GM19324 (cell line): ENCODE results near the gene RHOBTB3.

ENCODE experiments used
- ATAC-seq: cut with Tn5 transposase; IDR thresholded peaks from one replicate; pipeline ENCODE4 v1.9.1; 2021; ENCODE audit warnings: mild to moderate bottlenecking, moderate library complexity; ENCODE audit not compliant: unreplicated experiment, low FRiP score

The RHOBTB3 gene

GRCh38 chr5:95815155-95815729 is 84.1 kb downstream of the RHOBTB3 start:
- ATAC-seq = no peak

GRCh38 chr5:95816341-95816740 is 85.2 kb downstream of the RHOBTB3 start:
- no peak for ATAC-seq

- ATAC-seq = no peak
Measured at GRCh38 chr5:95816776-95817175, 85.6 kb downstream of the RHOBTB3 start.

GRCh38 chr5:95817430-95817829 is 86.3 kb downstream of the RHOBTB3 start:
- no peak for ATAC-seq

- no peak for ATAC-seq
Measured at GRCh38 chr5:95818181-95819147, 87.3 kb downstream of the RHOBTB3 start.

- ATAC-seq = no peak
Measured at GRCh38 chr5:95821110-95822021, 90.2 kb downstream of the RHOBTB3 start.

- ATAC-seq = peak; percentile 28
Measured at GRCh38 chr5:95822043-95822541, 91.0 kb downstream of the RHOBTB3 start.

GRCh38 chr5:95822542-95823181 is 91.5 kb downstream of the RHOBTB3 start, which contains the start of gene GLRX:
GLRX (minus strand) TSS chr5:95822726; CDS start chr5:95822662, 64 bp downstream.
- ATAC-seq = peak; percentile 53

GRCh38 chr5:95823218-95823737 is 92.1 kb downstream of the RHOBTB3 start:
- ATAC-seq = no peak

- no peak for ATAC-seq
Measured at GRCh38 chr5:95823738-95824609, 92.8 kb downstream of the RHOBTB3 start.

GRCh38 chr5:95824747-95825146 is 93.6 kb downstream of the RHOBTB3 start:
- no peak for ATAC-seq

- no peak for ATAC-seq
Measured at GRCh38 chr5:95825495-95825894, 94.4 kb downstream of the RHOBTB3 start.

GRCh38 chr5:95826949-95827891 is 96.1 kb downstream of the RHOBTB3 start:
- ATAC-seq = no peak

GRCh38 chr5:95827892-95828246 is 96.7 kb downstream of the RHOBTB3 start:
- ATAC-seq = no peak

GRCh38 chr5:95830226-95830625 is 99.1 kb downstream of the RHOBTB3 start:
- ATAC-seq = no peak

- ATAC-seq = no peak
Measured at GRCh38 chr5:95832664-95833063, 101.5 kb downstream of the RHOBTB3 start.

- ATAC-seq = no peak
Measured at GRCh38 chr5:95835682-95836385, 104.7 kb downstream of the RHOBTB3 start.
